VCaP (cell line): Measurements from ENCODE around the gene NAGPA.

ENCODE experiments used
- H3K27ac ChIP-seq: fragments of 450-650 bp; 2 replicates; pipeline ENCODE4 v1.5.1; 2017
- TF ChIP-seq, protein P1 (sequence below): fragments of 450-650 bp; conservative IDR thresholded peaks from 2 replicates; pipeline ENCODE4 v1.5.1; 2017; ENCODE audit warnings: mild to moderate bottlenecking, moderate library complexity

NAGPA gene

DNA sequence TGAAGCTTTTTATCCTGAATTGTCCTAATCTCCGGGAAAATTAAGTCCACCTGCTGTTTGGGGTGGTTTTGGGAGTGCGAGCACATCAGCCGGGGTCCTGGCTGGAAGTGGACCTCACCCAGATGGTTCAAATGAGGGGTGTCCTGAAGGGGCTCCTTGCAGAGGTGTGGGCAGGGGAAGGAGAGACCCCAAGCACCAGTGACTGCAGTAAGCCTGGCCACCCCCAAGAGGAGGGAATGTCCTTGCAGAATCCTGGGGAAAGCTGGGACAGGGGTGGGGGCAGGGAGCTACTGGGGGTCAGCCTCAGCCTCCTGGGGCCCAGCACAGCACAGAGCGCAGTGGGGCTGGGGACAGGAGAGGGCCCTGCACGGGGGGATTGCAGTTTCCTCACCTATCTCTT lies 29.4 kb downstream of the NAGPA start:
- H3K27ac ChIP-seq: no peak overlapping the region
- TF ChIP-seq, protein P1, sequence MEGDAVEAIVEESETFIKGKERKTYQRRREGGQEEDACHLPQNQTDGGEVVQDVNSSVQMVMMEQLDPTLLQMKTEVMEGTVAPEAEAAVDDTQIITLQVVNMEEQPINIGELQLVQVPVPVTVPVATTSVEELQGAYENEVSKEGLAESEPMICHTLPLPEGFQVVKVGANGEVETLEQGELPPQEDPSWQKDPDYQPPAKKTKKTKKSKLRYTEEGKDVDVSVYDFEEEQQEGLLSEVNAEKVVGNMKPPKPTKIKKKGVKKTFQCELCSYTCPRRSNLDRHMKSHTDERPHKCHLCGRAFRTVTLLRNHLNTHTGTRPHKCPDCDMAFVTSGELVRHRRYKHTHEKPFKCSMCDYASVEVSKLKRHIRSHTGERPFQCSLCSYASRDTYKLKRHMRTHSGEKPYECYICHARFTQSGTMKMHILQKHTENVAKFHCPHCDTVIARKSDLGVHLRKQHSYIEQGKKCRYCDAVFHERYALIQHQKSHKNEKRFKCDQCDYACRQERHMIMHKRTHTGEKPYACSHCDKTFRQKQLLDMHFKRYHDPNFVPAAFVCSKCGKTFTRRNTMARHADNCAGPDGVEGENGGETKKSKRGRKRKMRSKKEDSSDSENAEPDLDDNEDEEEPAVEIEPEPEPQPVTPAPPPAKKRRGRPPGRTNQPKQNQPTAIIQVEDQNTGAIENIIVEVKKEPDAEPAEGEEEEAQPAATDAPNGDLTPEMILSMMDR: no peak

DNA sequence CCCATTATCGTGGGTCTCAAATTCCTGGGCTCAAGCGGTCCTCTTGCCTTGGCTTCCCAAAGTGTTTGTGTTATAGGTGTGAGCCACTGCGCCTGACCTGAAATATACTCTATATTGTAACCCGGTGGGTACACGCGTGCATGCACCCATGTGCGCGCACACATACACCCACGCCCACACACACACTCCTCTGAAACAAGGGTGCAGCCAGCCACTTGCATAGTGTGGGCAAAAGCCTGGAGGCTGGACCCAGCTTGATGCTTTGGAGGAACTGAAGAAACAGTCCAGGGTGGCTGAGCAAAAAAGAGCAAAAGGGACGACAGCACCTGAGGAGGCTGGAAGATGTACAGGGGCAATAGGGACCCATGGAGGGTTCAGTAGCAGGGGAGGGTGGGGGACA lies 29.9 kb downstream of the NAGPA start:
- no peak overlapping the region for H3K27ac ChIP-seq
- TF ChIP-seq, protein P1: no peak

DNA sequence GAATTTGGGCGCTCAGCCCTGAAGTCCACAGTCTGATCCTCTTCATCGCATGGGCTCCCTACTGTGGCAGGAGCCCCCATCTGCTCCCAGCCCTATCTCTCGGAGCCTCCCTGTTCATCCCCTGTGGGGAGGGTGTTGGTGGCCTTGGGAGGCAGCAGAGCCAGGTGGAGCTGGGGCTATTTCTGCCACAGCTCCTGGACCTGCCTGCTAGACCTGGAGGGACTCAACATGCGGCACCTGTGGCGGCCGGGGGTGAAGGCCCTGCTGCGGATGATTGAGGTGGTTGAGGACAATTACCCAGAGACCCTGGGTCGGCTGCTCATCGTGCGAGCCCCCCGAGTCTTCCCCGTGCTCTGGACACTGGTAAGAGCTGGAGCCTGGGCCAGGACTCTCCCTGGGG lies 30.5 kb downstream of the NAGPA start:
- TF ChIP-seq, protein P1: no peak
- H3K27ac ChIP-seq: no peak overlapping the region

DNA sequence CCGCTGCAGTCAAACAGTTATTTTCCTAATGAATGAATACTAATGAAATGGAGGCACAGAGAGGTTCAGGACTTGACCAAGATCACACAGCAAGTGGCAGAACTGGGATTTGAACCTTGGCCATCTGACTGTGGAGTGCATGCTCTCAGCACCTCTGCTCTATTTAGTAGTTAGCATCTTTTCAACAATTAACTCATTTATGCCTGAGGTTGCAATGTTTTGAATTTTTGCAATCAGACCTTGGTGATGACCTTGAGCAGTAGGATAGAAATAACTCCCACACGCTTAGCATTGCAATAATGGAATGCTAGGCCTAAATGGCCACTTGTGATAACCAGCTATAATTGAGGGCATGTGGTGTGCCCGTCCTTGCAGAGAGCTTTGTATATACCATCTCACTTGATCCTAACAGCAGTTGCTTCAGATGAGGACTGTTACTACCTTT lies 31.0 kb downstream of the NAGPA start:
- TF ChIP-seq, protein P1: no peak
- no peak overlapping the region for H3K27ac ChIP-seq

DNA sequence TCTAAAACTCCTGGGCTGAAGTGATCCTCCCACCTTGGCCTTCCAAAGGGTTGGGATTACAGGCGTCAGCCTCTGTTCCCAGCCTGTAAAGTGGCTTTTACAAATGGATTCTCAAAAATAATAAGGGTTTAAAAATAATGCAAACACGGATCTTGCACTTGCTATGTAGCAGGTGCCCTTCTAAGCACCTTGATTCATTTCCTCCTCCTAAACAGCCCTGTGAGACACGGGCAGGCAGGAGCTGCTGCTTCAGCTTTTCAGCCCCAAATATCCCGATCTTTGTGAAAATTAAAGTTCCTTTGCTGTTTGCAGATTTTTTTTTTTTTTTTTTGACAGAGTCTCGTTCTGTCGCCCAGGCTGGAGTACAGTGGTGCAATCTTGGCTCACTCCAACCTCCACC lies 31.7 kb downstream of the NAGPA start:
- no peak overlapping the region for H3K27ac ChIP-seq
- TF ChIP-seq, protein P1: no peak

DNA sequence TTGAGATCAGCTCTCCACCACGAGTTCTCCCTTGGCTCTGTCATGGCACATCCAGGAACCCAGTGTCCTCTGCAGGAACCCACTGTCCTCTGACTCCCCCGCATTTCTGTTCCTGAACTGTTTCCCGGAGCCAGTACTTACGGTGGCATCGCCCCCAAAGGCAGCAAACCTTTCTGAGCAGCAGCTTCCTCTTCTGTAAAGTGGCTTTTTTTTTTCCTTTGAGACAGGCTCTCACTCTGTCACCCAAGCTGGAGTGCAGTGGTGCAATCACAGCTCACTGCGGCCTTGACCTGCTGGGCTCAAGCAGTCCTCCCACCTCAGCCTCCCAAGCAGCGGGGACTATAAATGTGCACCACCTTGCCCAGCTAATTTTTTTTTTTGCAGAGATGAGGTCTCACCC lies 32.2 kb downstream of the NAGPA start:
- H3K27ac ChIP-seq: no peak overlapping the region
- TF ChIP-seq, protein P1: no peak

DNA sequence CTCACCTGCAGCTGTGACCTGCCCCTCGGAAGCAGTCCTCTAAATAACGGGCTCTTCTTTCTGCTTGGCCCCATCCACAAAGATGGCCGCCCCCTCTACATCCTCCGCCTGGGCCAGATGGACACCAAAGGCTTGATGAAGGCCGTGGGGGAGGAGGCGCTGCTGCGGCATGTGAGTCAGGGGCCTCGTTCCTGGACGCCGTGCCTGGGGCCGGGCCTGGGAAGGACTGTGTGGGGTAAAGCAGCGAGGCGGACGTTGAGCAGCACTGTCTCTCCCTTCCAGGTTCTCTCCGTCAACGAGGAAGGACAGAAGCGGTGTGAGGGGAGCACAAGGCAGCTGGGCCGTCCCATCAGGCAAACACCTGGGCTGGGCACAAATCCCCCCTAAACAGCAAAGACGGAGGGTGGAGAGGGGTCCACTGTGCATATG lies 33.1 kb downstream of the NAGPA start:
- H3K27ac ChIP-seq: no peak overlapping the region
- TF ChIP-seq, protein P1: no peak
